Memory B cell (primary cell): ENCODE measurements around the gene SCLT1.
A peak's percentile ranks its signal among the peaks of the same experiment; 100 is the strongest.
"Not testable (repeated sequence)": the region's sequence is repeated elsewhere in the genome, so short reads cannot be mapped to it uniquely, and the experiment has no call there.

ENCODE experiments used
- ATAC-seq: fragments of 150-1000 bp; cut with Tn5 transposase; 2 replicates; pipeline ENCODE4 v1.10.0; 2021; ENCODE audit warnings: low read depth, mild to moderate bottlenecking, moderate library complexity
- DNase-seq, 2 donors: peaks; one replicate each; pipeline ENCODE4 v3.0.0; 2022; ENCODE audit warnings: low spot score in 2 of 2
- H3K27ac Mint-ChIP-seq: one replicate; pipeline ENCODE4 v1.8.0; 2022; ENCODE audit warnings: mild to moderate bottlenecking, moderate library complexity, mixed read lengths
- H3K27me3 Mint-ChIP-seq: one replicate; pipeline ENCODE4 v1.8.0; 2022; ENCODE audit warnings: mixed read lengths
- H3K36me3 Mint-ChIP-seq: one replicate; pipeline ENCODE4 v1.8.0; 2022; ENCODE audit warnings: mild to moderate bottlenecking, mixed read lengths
- H3K4me1 Mint-ChIP-seq: one replicate; pipeline ENCODE4 v1.8.0; 2022; ENCODE audit warnings: mixed read lengths
- H3K4me3 Mint-ChIP-seq: one replicate; pipeline ENCODE4 v1.8.0; 2022; ENCODE audit warnings: mild to moderate bottlenecking, moderate library complexity, mixed read lengths
- H3K9me3 Mint-ChIP-seq: one replicate; pipeline ENCODE4 v1.8.0; 2022; ENCODE audit warnings: mixed read lengths

SCLT1 gene

GRCh38 chr4:129093191-129093920 is at the start of gene SCLT1:
Gene SCLT1 (minus strand): TSS chr4:129093539. CDS start chr4:129093103, 436 bp downstream.
- no peak within 1 kb of the TSS for H3K4me3 Mint-ChIP-seq
- DNase-seq (peak; percentile 91 to 92), ATAC-seq (peak; percentile 90)
- H3K36me3 Mint-ChIP-seq, result no peaks in the 10 kb centered on the region
- H3K4me1 Mint-ChIP-seq, result peaks cover 28% of the 10 kb centered on the region
- no peak within 1 kb of the TSS for H3K27ac Mint-ChIP-seq
- H3K9me3 Mint-ChIP-seq, result no peaks in the 10 kb centered on the region
- no peaks in the 10 kb centered on the region for H3K27me3 Mint-ChIP-seq

GRCh38 chr4:129140521-129140920 is 47.2 kb upstream of the SCLT1 start:
- H3K4me1 Mint-ChIP-seq, result no peaks in the 10 kb centered on the region
- no peaks in the 10 kb centered on the region for H3K36me3 Mint-ChIP-seq
- no peak overlapping the region for H3K27ac Mint-ChIP-seq
- ATAC-seq (no peak), DNase-seq (no peak)
- H3K9me3 Mint-ChIP-seq, result no peaks in the 10 kb centered on the region
- peaks cover 4% of the 10 kb centered on the region for H3K27me3 Mint-ChIP-seq
- no peak overlapping the region for H3K4me3 Mint-ChIP-seq

GRCh38 chr4:129138810-129139496 is 45.6 kb upstream of the SCLT1 start:
- ATAC-seq, result no peak
- Mint-ChIP-seq H3K36me3 (no peaks in the 10 kb centered on the region), H3K4me1 (no peaks in the 10 kb centered on the region), H3K9me3 (no peaks in the 10 kb centered on the region), H3K4me3 (no peak overlapping the region), H3K27me3 (peaks cover 5% of the 10 kb centered on the region), H3K27ac (no peak overlapping the region)
- DNase-seq, result no peak

DNA sequence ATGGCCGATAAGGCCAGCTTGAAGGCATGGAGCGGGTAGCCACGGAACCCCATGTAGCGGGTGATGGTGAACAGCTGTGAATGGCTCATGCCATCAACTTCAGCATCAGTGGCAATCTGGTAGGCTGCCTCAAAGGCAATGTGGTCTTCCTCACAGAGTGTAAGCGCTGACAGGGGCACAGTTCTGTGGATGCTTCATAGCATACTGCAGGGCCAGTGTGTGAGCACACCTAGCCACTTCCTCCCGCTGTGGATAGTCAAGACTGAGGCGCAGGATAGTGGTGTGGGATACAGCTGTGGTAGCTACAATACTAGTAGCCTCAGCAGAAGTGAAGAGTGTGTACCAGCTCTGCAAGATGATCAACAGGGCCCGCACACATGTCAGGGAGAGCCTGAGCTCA is 43.1 kb upstream of the SCLT1 start:
- H3K4me1 Mint-ChIP-seq, result no peaks in the 10 kb centered on the region
- H3K9me3 Mint-ChIP-seq, result peaks cover 3% of the 10 kb centered on the region
- no peak overlapping the region for H3K27ac Mint-ChIP-seq
- DNase-seq (no peak), ATAC-seq (no peak)
- no peak overlapping the region for H3K4me3 Mint-ChIP-seq
- peaks cover 5% of the 10 kb centered on the region for H3K27me3 Mint-ChIP-seq
- H3K36me3 Mint-ChIP-seq, result no peaks in the 10 kb centered on the region

- H3K36me3 Mint-ChIP-seq, result no peaks in the 10 kb centered on the region
- no peak overlapping the region for H3K27ac Mint-ChIP-seq
- H3K9me3 Mint-ChIP-seq, result peaks cover 3% of the 10 kb centered on the region
- ATAC-seq (no peak), DNase-seq (no peak)
- H3K27me3 Mint-ChIP-seq, result peaks cover 3% of the 10 kb centered on the region
- H3K4me3 Mint-ChIP-seq, result no peak overlapping the region
- no peaks in the 10 kb centered on the region for H3K4me1 Mint-ChIP-seq
Observed at GRCh38 chr4:129131343-129131742, 38.0 kb upstream of the SCLT1 start.

DNA sequence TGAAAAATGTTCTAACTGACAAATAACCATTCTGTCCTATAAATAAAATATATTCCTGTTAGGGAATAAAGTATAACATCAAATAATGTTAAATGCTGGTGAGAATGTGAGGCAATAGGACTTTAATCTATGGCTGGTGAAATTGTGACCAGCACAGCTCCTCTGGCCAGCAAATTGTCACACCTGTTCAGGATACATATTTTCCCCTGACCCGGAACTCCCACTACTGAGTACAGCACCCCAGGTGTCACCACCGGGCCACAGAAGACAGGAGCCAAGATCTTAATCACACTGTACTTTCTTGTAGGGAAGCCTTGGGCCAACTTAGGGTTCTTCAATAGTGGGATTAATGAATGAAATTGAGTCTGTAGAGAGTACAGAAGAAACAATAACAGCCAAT is 35.8 kb upstream of the SCLT1 start:
- H3K4me1 Mint-ChIP-seq, result no peaks in the 10 kb centered on the region
- no peak for DNase-seq
- peaks cover 6% of the 10 kb centered on the region for H3K9me3 Mint-ChIP-seq
- no peak overlapping the region for H3K4me3 Mint-ChIP-seq
- H3K27ac Mint-ChIP-seq, result no peak overlapping the region
- no peaks in the 10 kb centered on the region for H3K27me3 Mint-ChIP-seq
- ATAC-seq, result no peak
- peaks cover 8% of the 10 kb centered on the region for H3K36me3 Mint-ChIP-seq

- not testable (repeated sequence) for DNase-seq, H3K4me1 Mint-ChIP-seq, H3K4me3 Mint-ChIP-seq, H3K27me3 Mint-ChIP-seq, H3K9me3 Mint-ChIP-seq, H3K27ac Mint-ChIP-seq, ATAC-seq
- peaks cover 14% of the 10 kb centered on the region for H3K36me3 Mint-ChIP-seq
Observed at GRCh38 chr4:129126614-129127013, 33.3 kb upstream of the SCLT1 start.

DNA sequence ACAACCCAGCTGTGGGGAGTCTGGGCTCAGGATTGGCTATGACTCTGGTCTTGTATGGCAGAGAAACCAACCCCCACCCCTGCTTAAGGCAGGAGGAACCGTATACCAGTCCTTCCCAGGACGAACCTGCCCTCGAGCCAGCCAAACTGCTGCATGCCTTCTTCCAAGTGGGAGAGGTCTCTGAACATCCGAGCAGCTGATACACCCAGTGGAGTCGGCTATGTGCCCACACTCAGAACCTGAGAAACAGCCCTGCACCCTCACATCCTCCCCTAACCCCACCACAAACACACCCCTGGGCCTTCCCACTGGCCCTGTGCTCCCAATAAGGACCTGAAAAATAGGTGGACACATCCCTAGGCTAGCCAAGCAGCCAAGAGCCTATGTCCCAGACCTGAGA is 24.4 kb upstream of the SCLT1 start:
- no peak for DNase-seq
- Mint-ChIP-seq H3K4me3 (no peak overlapping the region), H3K4me1 (no peaks in the 10 kb centered on the region), H3K36me3 (peaks cover 3% of the 10 kb centered on the region), H3K27me3 (no peaks in the 10 kb centered on the region), H3K27ac (no peak overlapping the region), H3K9me3 (no peaks in the 10 kb centered on the region)
- ATAC-seq, result no peak

- DNase-seq (no peak), ATAC-seq (no peak)
- Mint-ChIP-seq H3K4me3 (no peak overlapping the region), H3K9me3 (no peaks in the 10 kb centered on the region), H3K27me3 (no peaks in the 10 kb centered on the region), H3K4me1 (no peaks in the 10 kb centered on the region), H3K36me3 (peaks cover 15% of the 10 kb centered on the region), H3K27ac (no peak overlapping the region)
Observed at GRCh38 chr4:129113919-129114318, 20.6 kb upstream of the SCLT1 start.

DNA sequence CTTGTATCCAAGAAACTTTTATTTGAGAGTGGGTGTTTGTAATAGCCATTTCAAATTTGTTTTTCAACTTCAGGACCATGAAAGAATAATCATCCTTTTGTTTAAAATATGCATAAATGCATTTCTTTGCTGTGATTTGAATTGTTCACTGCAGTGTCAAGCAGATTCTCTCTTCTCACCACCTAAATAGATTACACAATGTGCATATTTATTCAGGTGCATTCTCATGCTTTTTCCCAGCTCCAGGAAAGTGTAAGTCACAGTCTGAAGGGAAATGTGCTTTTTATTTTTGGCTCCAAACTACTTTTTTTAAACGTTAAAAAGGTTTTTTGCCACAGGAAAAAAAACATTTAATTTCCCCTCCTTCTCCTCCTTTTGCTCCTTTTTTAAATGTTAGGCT is 20.1 kb upstream of the SCLT1 start:
- no peaks in the 10 kb centered on the region for H3K9me3 Mint-ChIP-seq
- H3K36me3 Mint-ChIP-seq, result peaks cover 15% of the 10 kb centered on the region
- no peak overlapping the region for H3K4me3 Mint-ChIP-seq

GRCh38 chr4:129111919-129112318 is 18.6 kb upstream of the SCLT1 start:
- Mint-ChIP-seq H3K27me3 (no peaks in the 10 kb centered on the region), H3K36me3 (peaks cover 12% of the 10 kb centered on the region), H3K27ac (no peak overlapping the region), H3K4me3 (no peak overlapping the region), H3K4me1 (no peaks in the 10 kb centered on the region), H3K9me3 (no peaks in the 10 kb centered on the region)
- ATAC-seq (no peak), DNase-seq (no peak)

More for the DNA sequence above, 20.1 kb upstream of the SCLT1 start:
- Mint-ChIP-seq H3K4me1 (no peaks in the 10 kb centered on the region), H3K27me3 (no peaks in the 10 kb centered on the region), H3K27ac (no peak overlapping the region)
- DNase-seq (no peak), ATAC-seq (no peak)

DNA sequence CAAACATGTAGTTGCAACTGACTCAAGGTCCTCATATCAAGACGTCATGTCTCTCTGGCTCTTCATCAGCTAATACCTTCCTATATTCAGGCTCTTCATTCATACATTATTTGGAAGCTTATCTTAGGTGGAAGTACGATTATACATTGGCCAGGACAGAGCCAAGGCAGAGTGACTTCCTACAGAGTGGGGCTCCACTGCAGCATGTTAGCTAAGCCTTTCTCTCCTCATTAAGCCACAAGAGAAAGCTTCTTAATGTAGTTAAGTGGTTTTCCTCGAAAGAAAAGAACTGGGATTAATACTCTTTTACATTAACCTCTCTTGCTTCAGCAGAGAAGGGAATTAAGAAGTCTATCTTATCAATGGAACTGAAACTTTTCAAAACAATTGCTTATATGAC is 17.6 kb upstream of the SCLT1 start:
- Mint-ChIP-seq H3K4me1 (no peaks in the 10 kb centered on the region), H3K9me3 (no peaks in the 10 kb centered on the region), H3K27me3 (no peaks in the 10 kb centered on the region), H3K27ac (no peak overlapping the region), H3K4me3 (no peak overlapping the region), H3K36me3 (peaks cover 12% of the 10 kb centered on the region)
- ATAC-seq, result no peak
- DNase-seq, result no peak

DNA sequence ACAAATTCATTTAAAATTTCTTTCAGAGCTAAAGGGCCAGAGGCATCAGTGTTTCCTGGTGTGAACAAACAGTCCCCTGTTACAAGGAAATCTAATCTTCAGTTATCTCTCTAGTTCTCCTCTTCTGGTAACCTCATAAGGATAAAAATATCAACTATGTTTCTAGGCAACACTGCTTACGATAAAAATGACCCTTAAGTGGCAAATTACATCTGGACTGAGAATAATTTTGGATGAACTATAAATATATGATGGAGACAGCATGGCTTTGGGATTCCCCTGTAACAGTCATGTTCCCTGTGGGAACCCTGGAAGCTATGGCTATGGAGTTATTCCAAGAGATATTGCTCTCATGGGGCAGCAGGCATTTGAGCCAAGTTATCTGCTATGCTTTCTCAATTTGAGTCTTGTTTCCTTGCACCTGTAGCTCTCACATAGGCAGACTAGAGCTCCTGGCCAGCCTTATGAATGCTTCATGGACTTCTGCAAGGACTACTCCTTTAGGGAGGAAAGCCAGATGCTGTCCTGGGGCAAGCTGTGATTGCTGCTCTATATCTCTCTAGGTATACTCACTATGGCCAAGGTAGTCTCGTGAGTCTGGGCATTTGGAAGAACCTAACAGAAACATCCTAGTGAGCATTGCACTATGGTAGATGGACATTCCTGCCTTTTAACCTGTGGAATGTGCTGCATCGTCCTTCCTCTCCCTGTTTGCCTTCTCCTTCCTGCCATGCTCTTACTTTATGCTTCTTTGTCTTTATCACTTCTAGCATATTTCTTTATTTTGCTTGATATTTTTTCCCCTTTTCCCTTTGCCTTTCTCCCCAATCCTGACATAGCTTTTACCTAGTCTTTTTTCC is 16.9 kb upstream of the SCLT1 start:
- H3K27me3 Mint-ChIP-seq, result no peaks in the 10 kb centered on the region
- H3K4me3 Mint-ChIP-seq, result no peak overlapping the region
- no peak for ATAC-seq
- DNase-seq, result no peak
- no peak overlapping the region for H3K27ac Mint-ChIP-seq
- no peaks in the 10 kb centered on the region for H3K4me1 Mint-ChIP-seq
- peaks cover 12% of the 10 kb centered on the region for H3K36me3 Mint-ChIP-seq
- H3K9me3 Mint-ChIP-seq, result no peaks in the 10 kb centered on the region

DNA sequence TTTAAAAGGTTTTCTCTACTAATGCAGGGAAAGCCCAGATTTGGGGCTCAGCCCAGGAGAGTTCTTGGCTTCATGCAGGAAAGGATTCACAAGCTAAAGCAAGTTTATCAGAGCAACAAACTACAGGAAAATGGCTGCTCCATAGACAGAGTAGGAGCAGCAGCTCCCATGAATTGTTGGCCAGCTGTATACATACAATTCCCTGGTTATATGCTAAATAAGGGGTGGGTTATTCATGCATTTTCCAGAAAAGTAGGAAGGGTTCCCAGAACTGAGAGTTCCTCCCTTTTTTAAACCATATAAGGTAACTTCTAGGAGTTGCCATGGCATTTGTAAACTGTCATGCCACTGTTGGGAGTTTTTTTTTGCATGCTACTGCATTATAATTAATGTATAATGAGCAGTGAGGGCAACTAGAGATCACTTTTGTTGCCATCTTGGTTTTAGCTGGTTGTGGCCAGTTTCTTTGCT is 5.2 kb upstream of the SCLT1 start:
- ATAC-seq (no peak), DNase-seq (no peak)
- H3K27me3 Mint-ChIP-seq, result no peaks in the 10 kb centered on the region
- H3K36me3 Mint-ChIP-seq, result peaks cover 6% of the 10 kb centered on the region
- H3K4me3 Mint-ChIP-seq, result no peak overlapping the region
- H3K9me3 Mint-ChIP-seq, result no peaks in the 10 kb centered on the region
- H3K4me1 Mint-ChIP-seq, result peaks cover 16% of the 10 kb centered on the region
- H3K27ac Mint-ChIP-seq, result no peak overlapping the region
